Astrocyte of the cerebellum (primary cell): Measurements from ENCODE around the gene DUXA.
"Not testable (repeated sequence)": the region's sequence is repeated elsewhere in the genome, so short reads cannot be mapped to it uniquely, and the experiment has no call there.

Experiments used
- DNase-seq: peaks from one replicate; pipeline ENCODE4 v3.0.0-alpha.2; 2011; ENCODE audit warnings: low read depth
- H3K4me3 ChIP-seq: 2 replicates; pipeline ENCODE4 v1.5.1; 2011; ENCODE audit warnings: mild to moderate bottlenecking, low read depth, low read length, moderate library complexity
- CTCF ChIP-seq: IDR thresholded peaks from 2 replicates; pipeline ENCODE4 v1.5.1; 2012; ENCODE audit warnings: low read length, low read depth, moderate library complexity, mild to moderate bottlenecking; ENCODE audit errors: missing control alignments
- in situ Hi-C: cut with HindIII; loops from 2 replicates; pipeline ENCODE4 v1.10.0; 2017; ENCODE audit warnings: low sequenced_read_pairs

The DUXA gene

DNA sequence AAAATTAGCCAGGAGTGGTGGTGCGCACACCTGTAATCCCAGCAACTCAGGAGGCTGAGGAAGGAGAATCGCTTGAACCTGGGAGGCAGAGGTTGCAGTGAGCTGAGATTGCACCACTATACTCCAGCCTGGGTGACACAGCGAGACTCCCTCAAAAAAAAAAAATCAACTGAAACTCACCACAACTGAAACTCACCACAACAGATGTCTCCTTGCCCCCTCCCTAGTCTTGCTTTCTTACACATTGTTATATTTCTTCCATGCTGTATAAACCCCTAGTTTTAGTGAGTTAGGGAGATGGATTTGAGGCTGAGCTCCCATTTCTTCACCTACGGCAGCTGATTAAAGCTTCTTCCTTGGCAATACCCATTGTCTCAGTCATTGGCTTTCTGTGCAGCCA is 25.6 kb downstream of the DUXA start:
- no peak overlapping the region for H3K4me3 ChIP-seq
- no peak for DNase-seq
- TF ChIP-seq CTCF: no peak
- in situ Hi-C loops: no loop called here

DNA sequence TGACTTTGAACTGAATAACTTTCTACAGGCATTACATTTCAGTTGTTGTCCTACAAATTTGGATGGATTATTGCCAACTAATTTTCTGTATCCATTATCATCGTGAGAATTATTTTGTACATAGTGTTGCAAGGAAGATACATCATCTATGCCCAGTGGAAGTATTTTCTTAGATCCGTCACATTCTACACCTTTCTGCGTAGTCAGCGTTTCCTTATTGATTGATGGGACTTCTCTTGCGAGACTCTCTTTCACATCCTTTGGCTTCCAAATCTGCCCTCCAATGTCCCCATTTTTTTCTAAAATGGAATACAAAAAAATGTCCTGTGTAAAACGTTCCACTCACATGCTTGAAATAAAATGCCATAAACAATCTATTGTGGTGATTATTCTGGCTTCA is 31.5 kb downstream of the DUXA start:
- DNase-seq: no peak
- H3K4me3 ChIP-seq: no peak overlapping the region
- no peak for TF ChIP-seq CTCF
- in situ Hi-C loops: no loop called here

- DNase-seq, in situ Hi-C loops, H3K4me3 ChIP-seq: not testable (repeated sequence)
These were observed 39.9 kb downstream of the DUXA start for GRCh38 chr19:57127403-57127802.

- no peak for DNase-seq
- TF ChIP-seq CTCF: no peak
- H3K4me3 ChIP-seq: no peak overlapping the region
- in situ Hi-C loops: no loop called here
These were observed 43.4 kb downstream of the DUXA start for GRCh38 chr19:57123882-57124281.

GRCh38 chr19:57118848-57119247 is 48.4 kb downstream of the DUXA start:
- TF ChIP-seq CTCF: no peak
- no peak overlapping the region for H3K4me3 ChIP-seq
- in situ Hi-C loops: no loop called here
- no peak for DNase-seq

- DNase-seq, in situ Hi-C loops, H3K4me3 ChIP-seq: not testable (repeated sequence)
These were observed 53.8 kb downstream of the DUXA start for GRCh38 chr19:57113501-57113900.

DNA sequence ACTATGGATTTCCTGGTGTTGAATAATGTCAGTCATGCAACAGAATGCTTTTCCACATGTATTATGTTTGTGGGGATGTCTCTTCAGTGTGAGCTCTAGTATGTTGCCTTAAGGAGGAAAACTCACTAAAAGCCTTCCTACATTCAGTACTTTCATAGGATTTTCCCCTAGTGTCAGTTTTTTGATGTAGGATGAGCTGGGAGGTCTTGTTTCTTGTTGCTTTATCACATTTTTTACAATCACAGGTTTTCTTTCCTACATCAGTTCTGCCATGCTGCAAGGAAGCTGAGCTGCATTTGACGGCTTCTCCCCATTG is 56.0 kb downstream of the DUXA start:
- in situ Hi-C loops: no loop called here
- no peak for TF ChIP-seq CTCF
- no peak for DNase-seq
- H3K4me3 ChIP-seq: no peak overlapping the region

- no peak overlapping the region for H3K4me3 ChIP-seq
- DNase-seq: no peak
- no peak for TF ChIP-seq CTCF
- in situ Hi-C loops: no loop called here
These were observed 56.5 kb downstream of the DUXA start for GRCh38 chr19:57110592-57111328.
